Measurements from ENCODE around the gene EML2. TPM values are rescaled to one million over a fixed set of nuclear protein-coding genes. Genes with fewer than 3 reads are reported as not detected.
A peak's percentile ranks its signal among the peaks of the same experiment; 100 is the strongest.

Gene EML2
- polyA plus RNA-seq, 1 experiment: 30.4 TPM

- DNase-seq (ENCODE audit: low read depth): no peak
- Histone ChIP-seq H3K4me3 (ENCODE audit: low read depth, low read length) (peak overlapping the region; percentile 29), H3K27me3 (ENCODE audit: control insufficient read depth, insufficient read depth, low read length) (peaks cover 1% of the 10 kb centered on the region; the same call in 1 of the 2 replicates), H3K36me3 (ENCODE audit: control insufficient read depth, insufficient read depth, low read length) (no peaks in the 10 kb centered on the region)
- ChIA-PET POLR2A (interaction anchor here (0.6 kb wide), 3 partner anchors 55 to 112 kb away, joined by 5 to 15 read pairs (median 14); partner anchors contain the start of gene DMPK), CTCF (interaction anchor here (0.8 to 1.2 kb wide), 5 partner anchors 10 to 185 kb away, joined by 3 to 5 read pairs (median 3); partner anchors contain the start of gene SNRPD2)
- TF ChIP-seq CTCF (IDR thresholded peaks at IDR 0.05; ENCODE audit: insufficient read depth, low read depth, low read length): no peak
Observed at GRCh38 chr19:45670670-45671453, 31.7 kb upstream of the EML2 start.

- CTCF ChIA-PET: interaction anchor here (1.0 to 2.1 kb wide), 4 partner anchors 12 to 27 kb away, joined by 3 to 22 read pairs (median 6); no protein-coding TSS in a partner anchor
- no peak for DNase-seq (ENCODE audit: low read depth)
- H3K36me3 ChIP-seq (ENCODE audit: control insufficient read depth, insufficient read depth, low read length): no peaks in the 10 kb centered on the region
- POLR2A ChIA-PET: no interaction called here
- peaks cover 1% of the 10 kb centered on the region; the same call in 1 of the 2 replicates for H3K27me3 ChIP-seq (ENCODE audit: control insufficient read depth, insufficient read depth, low read length)
- TF ChIP-seq CTCF (IDR thresholded peaks at IDR 0.05; ENCODE audit: insufficient read depth, low read depth, low read length): no peak
- peak overlapping the region; percentile 40 for H3K4me3 ChIP-seq (ENCODE audit: low read depth, low read length)
Observed at GRCh38 chr19:45668342-45668871, 29.2 kb upstream of the EML2 start.

GRCh38 chr19:45667620-45668341 lies 28.6 kb upstream of the EML2 start, which contains the start of gene GIPR:
Gene GIPR (plus strand): TSS chr19:45668221. CDS start chr19:45669521, 1,300 bp downstream.
- POLR2A ChIA-PET: interaction anchor here (0.5 to 0.6 kb wide), 2 partner anchors 160 to 629 kb away, joined by 4 to 10 read pairs; partner anchors contain the start of gene CLASRP
- H3K36me3 ChIP-seq (ENCODE audit: control insufficient read depth, insufficient read depth, low read length): no peaks in the 10 kb centered on the region
- CTCF ChIA-PET: interaction anchor here (1.0 to 2.1 kb wide), 3 partner anchors 13 to 28 kb away, joined by 3 to 22 read pairs (median 8); no protein-coding TSS in a partner anchor
- no peak for TF ChIP-seq CTCF (IDR thresholded peaks at IDR 0.05; ENCODE audit: insufficient read depth, low read depth, low read length)
- DNase-seq (ENCODE audit: low read depth): no peak
- H3K27me3 ChIP-seq (ENCODE audit: control insufficient read depth, insufficient read depth, low read length): peaks cover 1% of the 10 kb centered on the region; the same call in 1 of the 2 replicates
- H3K4me3 ChIP-seq (ENCODE audit: low read depth, low read length): peak within 1 kb of the TSS; percentile 40

- TF ChIP-seq CTCF (IDR thresholded peaks at IDR 0.05; ENCODE audit: insufficient read depth, low read depth, low read length): no peak
- DNase-seq (ENCODE audit: low read depth): no peak
- ChIA-PET POLR2A (no interaction called here), CTCF (interaction anchor here (1.5 kb wide), 1 partner anchor 22 kb away, joined by 3 read pairs; no protein-coding TSS in a partner anchor)
- Histone ChIP-seq H3K36me3 (ENCODE audit: control insufficient read depth, insufficient read depth, low read length) (no peaks in the 10 kb centered on the region), H3K4me3 (ENCODE audit: low read depth, low read length) (no peak overlapping the region), H3K27me3 (ENCODE audit: control insufficient read depth, insufficient read depth, low read length) (peaks cover 6% of the 10 kb centered on the region; the same call in 1 of the 2 replicates)
Observed at GRCh38 chr19:45664575-45664974, 25.4 kb upstream of the EML2 start.
